Measurements from ENCODE around the gene SLC35F3. TPM values are rescaled to one million over a fixed set of nuclear protein-coding genes. Genes with fewer than 3 reads are reported as not detected.

The SLC35F3 gene
- total RNA-seq, 1 donor from 2014 or later: 2.6 TPM

DNA sequence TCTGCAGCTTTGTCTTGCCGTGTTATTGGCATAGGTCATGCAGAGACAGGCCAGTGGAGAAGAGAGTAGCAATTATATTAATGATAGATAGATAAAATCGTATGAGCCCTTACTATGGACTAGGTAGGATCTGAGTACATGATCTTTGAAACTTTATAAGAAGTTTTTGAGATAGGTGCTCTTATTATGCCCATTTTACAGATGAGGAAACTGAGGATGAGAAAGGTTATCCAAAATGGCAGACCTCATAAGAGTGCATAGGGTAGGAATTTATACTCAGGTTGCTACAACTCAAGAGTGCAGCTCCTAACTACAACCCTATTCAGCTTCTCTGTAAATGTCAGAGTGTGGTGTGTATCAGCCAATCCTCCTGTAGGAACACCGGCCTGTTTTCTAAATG is 89.6 kb downstream of the SLC35F3 start:
- Mint-ChIP-seq H3K36me3 (ENCODE audit: low read depth) (no peaks in the 10 kb centered on the region), H3K4me3 (no peak overlapping the region), H3K27ac (ENCODE audit: unreplicated experiment) (no peak overlapping the region), H3K9me3 (no peaks in the 10 kb centered on the region), H3K4me1 (peaks cover 7% of the 10 kb centered on the region), H3K27me3 (ENCODE audit: low read depth) (peaks cover 25% of the 10 kb centered on the region)
- no peak for DNase-seq (ENCODE audit: low read depth, low spot score)
- TF ChIP-seq, protein P1, sequence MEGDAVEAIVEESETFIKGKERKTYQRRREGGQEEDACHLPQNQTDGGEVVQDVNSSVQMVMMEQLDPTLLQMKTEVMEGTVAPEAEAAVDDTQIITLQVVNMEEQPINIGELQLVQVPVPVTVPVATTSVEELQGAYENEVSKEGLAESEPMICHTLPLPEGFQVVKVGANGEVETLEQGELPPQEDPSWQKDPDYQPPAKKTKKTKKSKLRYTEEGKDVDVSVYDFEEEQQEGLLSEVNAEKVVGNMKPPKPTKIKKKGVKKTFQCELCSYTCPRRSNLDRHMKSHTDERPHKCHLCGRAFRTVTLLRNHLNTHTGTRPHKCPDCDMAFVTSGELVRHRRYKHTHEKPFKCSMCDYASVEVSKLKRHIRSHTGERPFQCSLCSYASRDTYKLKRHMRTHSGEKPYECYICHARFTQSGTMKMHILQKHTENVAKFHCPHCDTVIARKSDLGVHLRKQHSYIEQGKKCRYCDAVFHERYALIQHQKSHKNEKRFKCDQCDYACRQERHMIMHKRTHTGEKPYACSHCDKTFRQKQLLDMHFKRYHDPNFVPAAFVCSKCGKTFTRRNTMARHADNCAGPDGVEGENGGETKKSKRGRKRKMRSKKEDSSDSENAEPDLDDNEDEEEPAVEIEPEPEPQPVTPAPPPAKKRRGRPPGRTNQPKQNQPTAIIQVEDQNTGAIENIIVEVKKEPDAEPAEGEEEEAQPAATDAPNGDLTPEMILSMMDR (conservative IDR thresholded peaks at IDR 0.05): no peak

DNA sequence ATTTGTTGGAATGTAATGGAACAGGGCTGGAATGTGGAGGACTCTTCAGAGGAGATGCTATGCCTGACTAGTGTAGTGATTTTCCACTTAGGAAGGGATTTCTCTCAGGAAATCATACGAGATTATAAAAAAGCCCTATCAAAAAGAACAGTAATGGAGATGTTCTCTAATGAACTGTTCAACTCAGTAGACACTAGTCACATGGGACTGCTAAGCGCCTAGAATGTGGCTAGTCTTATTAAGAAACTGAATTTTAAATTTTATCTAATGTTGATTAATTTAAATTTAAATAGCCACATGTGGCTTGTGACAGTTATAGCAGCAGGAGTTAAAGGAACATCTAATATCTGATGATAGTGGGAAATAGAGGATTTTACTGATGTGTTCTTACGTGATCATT is 94.0 kb downstream of the SLC35F3 start:
- DNase-seq (ENCODE audit: low read depth, low spot score): no peak
- Mint-ChIP-seq H3K27ac (ENCODE audit: unreplicated experiment) (no peak overlapping the region), H3K9me3 (no peaks in the 10 kb centered on the region), H3K36me3 (ENCODE audit: low read depth) (no peaks in the 10 kb centered on the region), H3K4me3 (no peak overlapping the region), H3K4me1 (peaks cover 20% of the 10 kb centered on the region), H3K27me3 (ENCODE audit: low read depth) (peaks cover 12% of the 10 kb centered on the region)
- TF ChIP-seq, protein P1 (conservative IDR thresholded peaks at IDR 0.05): no peak

DNA sequence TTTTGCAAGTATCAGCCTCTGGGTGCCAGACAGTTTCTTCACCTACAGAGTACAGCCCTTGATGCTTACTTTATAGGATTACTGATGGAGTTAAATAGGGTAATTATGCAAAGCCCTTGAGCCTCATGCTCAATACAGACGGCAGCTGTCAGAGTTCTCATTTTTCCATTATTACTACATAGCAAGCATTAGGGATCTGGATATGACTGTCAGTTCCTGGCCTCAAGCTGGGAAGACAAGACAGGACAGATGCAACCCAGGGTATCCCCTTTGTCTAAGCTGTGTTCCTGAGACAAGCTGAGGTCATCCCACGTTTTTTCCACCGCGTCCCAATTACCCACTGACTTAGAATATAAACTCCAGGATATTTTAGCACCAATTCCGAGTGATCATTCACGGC is 94.4 kb downstream of the SLC35F3 start:
- H3K4me3 Mint-ChIP-seq: no peak overlapping the region
- TF ChIP-seq, protein P1 (conservative IDR thresholded peaks at IDR 0.05): no peak
- no peaks in the 10 kb centered on the region for H3K9me3 Mint-ChIP-seq
- peaks cover 20% of the 10 kb centered on the region for H3K4me1 Mint-ChIP-seq
- H3K27me3 Mint-ChIP-seq (ENCODE audit: low read depth): peaks cover 12% of the 10 kb centered on the region
- H3K27ac Mint-ChIP-seq (ENCODE audit: unreplicated experiment): no peak overlapping the region
- no peak for DNase-seq (ENCODE audit: low read depth, low spot score)
- no peaks in the 10 kb centered on the region for H3K36me3 Mint-ChIP-seq (ENCODE audit: low read depth)

DNA sequence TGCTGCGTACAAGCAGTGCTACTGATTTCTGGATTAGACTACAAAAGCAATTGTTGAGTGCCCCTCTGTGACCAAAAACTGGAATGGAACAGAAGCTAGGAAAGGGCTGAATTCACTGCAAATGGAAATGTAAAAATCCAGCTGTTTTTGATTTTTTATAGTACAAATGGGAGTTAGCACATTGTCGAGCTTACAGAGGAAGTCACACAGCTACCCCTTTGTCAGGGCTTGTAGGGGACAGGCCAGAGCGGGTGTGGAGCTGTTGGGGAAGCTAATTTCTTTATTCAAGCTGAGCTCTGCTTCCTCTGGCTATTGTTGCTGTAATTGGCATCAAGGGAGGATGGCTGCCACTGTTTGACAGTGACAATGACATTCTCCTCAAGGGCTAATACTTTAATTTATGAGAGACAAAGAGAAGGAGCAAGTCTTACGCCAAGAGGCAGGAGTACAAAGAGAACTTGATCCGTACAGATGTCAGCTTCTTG is 96.1 kb downstream of the SLC35F3 start:
- TF ChIP-seq, protein P1 (conservative IDR thresholded peaks at IDR 0.05): no peak
- no peak overlapping the region for H3K4me3 Mint-ChIP-seq
- peaks cover 20% of the 10 kb centered on the region for H3K4me1 Mint-ChIP-seq
- H3K27ac Mint-ChIP-seq (ENCODE audit: unreplicated experiment): no peak overlapping the region
- no peak for DNase-seq (ENCODE audit: low read depth, low spot score)
- H3K36me3 Mint-ChIP-seq (ENCODE audit: low read depth): no peaks in the 10 kb centered on the region
- H3K27me3 Mint-ChIP-seq (ENCODE audit: low read depth): peaks cover 13% of the 10 kb centered on the region
- H3K9me3 Mint-ChIP-seq: no peaks in the 10 kb centered on the region

GRCh38 chr1:234001817-234002216 is 97.3 kb downstream of the SLC35F3 start:
- Mint-ChIP-seq H3K36me3 (ENCODE audit: low read depth) (no peaks in the 10 kb centered on the region), H3K9me3 (no peaks in the 10 kb centered on the region), H3K4me3 (no peak overlapping the region), H3K4me1 (peaks cover 20% of the 10 kb centered on the region), H3K27me3 (ENCODE audit: low read depth) (peaks cover 15% of the 10 kb centered on the region), H3K27ac (ENCODE audit: unreplicated experiment) (no peak overlapping the region)
- no peak for DNase-seq (ENCODE audit: low read depth, low spot score)
- TF ChIP-seq, protein P1 (conservative IDR thresholded peaks at IDR 0.05): no peak

- Mint-ChIP-seq H3K4me1 (peaks cover 14% of the 10 kb centered on the region), H3K27me3 (ENCODE audit: low read depth) (peaks cover 12% of the 10 kb centered on the region), H3K36me3 (ENCODE audit: low read depth) (no peaks in the 10 kb centered on the region), H3K9me3 (no peaks in the 10 kb centered on the region), H3K4me3 (no peak overlapping the region), H3K27ac (ENCODE audit: unreplicated experiment) (no peak overlapping the region)
- TF ChIP-seq, protein P1 (conservative IDR thresholded peaks at IDR 0.05): no peak
- no peak for DNase-seq (ENCODE audit: low read depth, low spot score)
Measured at GRCh38 chr1:234004591-234004990, 100.1 kb downstream of the SLC35F3 start.

Data from neural crest cell (in vitro differentiated cells).